Measurements from ENCODE around the gene ANKS3.

DNA sequence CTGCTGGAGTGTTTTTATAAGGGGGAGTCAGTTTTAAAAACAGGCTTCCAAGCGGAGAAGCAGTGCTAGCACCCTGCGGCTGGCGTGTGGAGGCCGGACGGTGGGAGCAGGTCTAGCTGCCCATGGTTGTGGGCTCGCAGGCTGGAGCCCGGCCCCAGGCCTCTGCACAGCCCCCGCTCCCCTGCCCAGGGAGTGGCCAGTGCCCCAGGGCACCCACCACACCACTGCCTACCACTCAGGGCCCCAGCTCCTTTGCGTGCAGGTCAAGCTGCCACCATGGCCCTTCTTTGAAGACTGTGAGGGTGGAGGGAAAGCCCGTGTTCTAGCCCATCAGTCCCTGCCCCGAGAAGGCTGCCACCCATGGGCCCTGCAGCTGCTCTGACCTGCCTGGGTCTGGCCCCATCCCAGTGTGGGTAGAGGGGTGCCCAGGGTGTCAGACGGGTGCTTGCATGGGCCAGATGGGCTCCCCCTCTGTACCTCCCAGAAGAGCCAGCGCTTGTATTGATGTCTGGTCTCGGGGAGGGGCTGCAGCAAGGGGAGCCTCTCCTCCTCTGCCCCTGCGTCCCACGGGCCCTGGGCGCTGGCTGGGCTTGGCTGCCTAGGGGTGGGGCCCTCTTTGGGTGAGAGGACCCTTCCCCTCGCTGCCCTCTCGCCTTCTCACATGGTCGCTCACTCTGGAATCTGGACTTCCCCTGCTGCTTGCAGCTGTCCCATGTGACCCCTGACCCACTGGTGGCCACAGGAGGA, 42.2 kb downstream of the ANKS3 start:
- TF ChIP-seq JUNB (IDR thresholded peaks at IDR 0.05) (no peak), EZH2 (IDR thresholded peaks at IDR 0.05; ENCODE audit: borderline replicate concordance, control insufficient read depth, low read depth, low read length) (no peak), BHLHE40 (IDR thresholded peaks at IDR 0.05; ENCODE audit: borderline replicate concordance in 1 of 2, low read depth in 2 of 2, low read length in 1 of 2) (no peak), CTCF (IDR thresholded peaks at IDR 0.05 in 2 of 3, conservative IDR thresholded peaks at IDR 0.05 in 1 of 3; ENCODE audit: control insufficient read depth in 2 of 3, extremely low read depth in 1 of 3, insufficient read depth in 1 of 3, low read depth in 3 of 3, low read length in 3 of 3) (no peak), POLR2A (IDR thresholded peaks at IDR 0.05; ENCODE audit: low read depth, low read length) (peak; percentile 53), ELK1 (IDR thresholded peaks at IDR 0.05; ENCODE audit: low read depth, low read length) (no peak)
- TF ChIP-seq, protein P1, sequence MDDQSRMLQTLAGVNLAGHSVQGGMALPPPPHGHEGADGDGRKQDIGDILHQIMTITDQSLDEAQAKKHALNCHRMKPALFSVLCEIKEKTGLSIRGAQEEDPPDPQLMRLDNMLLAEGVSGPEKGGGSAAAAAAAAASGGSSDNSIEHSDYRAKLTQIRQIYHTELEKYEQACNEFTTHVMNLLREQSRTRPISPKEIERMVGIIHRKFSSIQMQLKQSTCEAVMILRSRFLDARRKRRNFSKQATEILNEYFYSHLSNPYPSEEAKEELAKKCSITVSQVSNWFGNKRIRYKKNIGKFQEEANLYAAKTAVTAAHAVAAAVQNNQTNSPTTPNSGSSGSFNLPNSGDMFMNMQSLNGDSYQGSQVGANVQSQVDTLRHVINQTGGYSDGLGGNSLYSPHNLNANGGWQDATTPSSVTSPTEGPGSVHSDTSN (IDR thresholded peaks at IDR 0.05; ENCODE audit: insufficient replicate concordance, low read depth, low read length), result no peak
